Esophagus muscularis mucosa (tissue), 4 donors: ENCODE measurements around the gene SPAG16. TPM values are rescaled to one million over a fixed set of nuclear protein-coding genes. Genes with fewer than 3 reads are reported as not detected.
"Not testable (repeated sequence)": the region's sequence is repeated elsewhere in the genome, so short reads cannot be mapped to it uniquely, and the experiment has no call there.

Experiments
- DNase-seq: peaks from one replicate; pipeline ENCODE4 v3.0.0-alpha.2; 2017; ENCODE audit errors: extremely low spot score
- H3K27ac ChIP-seq, 4 donors: fragments of 200-600 bp; sonication (generic); replicated peaks in 1 of 4; 1 replicate in 3 of 4; 2 replicates in 1 of 4; pipeline ENCODE4 v1.5.1; 2016 to 2019; ENCODE audit warnings: mild to moderate bottlenecking in 1 of 4
- H3K27me3 ChIP-seq, 4 donors: fragments of 200-600 bp; sonication (generic); one replicate each; pipeline versions ENCODE4 v1.5.1 to v1.6.0; 2016 to 2019
- H3K36me3 ChIP-seq, 4 donors: fragments of 200-600 bp; sonication (generic); one replicate each; pipeline ENCODE4 v1.5.1; 2016 to 2019
- H3K4me1 ChIP-seq, 4 donors: fragments of 200-600 bp; sonication (generic); one replicate each; pipeline ENCODE4 v1.5.1; 2016 to 2019
- H3K4me3 ChIP-seq, 4 donors: fragments of 200-600 bp; sonication (generic); 1 replicate in 2 of 4; 2 replicates in 2 of 4; pipeline ENCODE4 v1.5.1; 2016 to 2019; ENCODE audit warnings: mild to moderate bottlenecking in 4 of 4, moderate library complexity in 1 of 4
- H3K9me3 ChIP-seq, 4 donors: fragments of 200-600 bp; sonication (generic); 1 replicate in 3 of 4; 2 replicates in 1 of 4; pipeline ENCODE4 v1.5.1; 2016 to 2019
- CTCF ChIP-seq, 3 experiments: fragments of 200-600 bp in 2 of 3; fragments of 450-650 bp in 1 of 3; sonication (generic) in 2 of 3; IDR thresholded peaks; one replicate each; pipeline ENCODE4 v1.5.1; 2017 to 2019; ENCODE audit warnings: antibody characterized with exemption in 3 of 3, mild to moderate bottlenecking in 2 of 3, moderate library complexity in 1 of 3
- EP300 ChIP-seq: sonication (generic); formaldehyde crosslinking; IDR thresholded peaks from one replicate; pipeline ENCODE4 v1.6.1; 2017; ENCODE audit warnings: antibody characterized with exemption
- POLR2A ChIP-seq: fragments of 450-650 bp; IDR thresholded peaks from one replicate; pipeline ENCODE4 v1.6.1; 2017; ENCODE audit warnings: antibody characterized with exemption, moderate library complexity, mild to moderate bottlenecking, low read depth
- POLR2AphosphoS5 ChIP-seq, 2 donors: sonication (generic); formaldehyde crosslinking; IDR thresholded peaks; one replicate each; pipeline ENCODE4 v1.6.1; 2017; ENCODE audit warnings: antibody characterized with exemption in 2 of 2
- WGBS: methylation state at CpG from one replicate; pipeline ENCODE4 v1.1.5; 2018; 5-methylcytosine and 5-hydroxymethylcytosine counted together
- intact Hi-C: fragments of 100-400 bp; cut with DNase I; formaldehyde crosslinking; loops from one replicate; pipeline ENCODE4 v1.15.1; 2023
- total RNA-seq, 4 donors: library from RNA; depleted of rRNA; stranded (reverse); fragments of >200 nt; gene quantifications; one replicate each; pipeline versions ENCODE4 v1.1.0 to v1.2.1, GENCODE V29; 2016

SPAG16 gene
- total RNA-seq, 4 donors from 2014 or later, result 26.8 to 36.1 (median 31.0) TPM

GRCh38 chr2:213317929-213318328, 33.7 kb downstream of the SPAG16 start:
- no peaks in the 10 kb centered on the region for H3K27me3 ChIP-seq
- no peak overlapping the region for H3K4me3 ChIP-seq
- 80% methylated on average over 3 of the region's 3 CpGs for WGBS
- no peaks in the 10 kb centered on the region for H3K9me3 ChIP-seq
- TF ChIP-seq EP300, result no peak
- no peak for TF ChIP-seq CTCF (IDR thresholded peaks at IDR 0.05)
- no peak for TF ChIP-seq POLR2AphosphoS5 (IDR thresholded peaks at IDR 0.05)
- no peak for TF ChIP-seq POLR2A
- DNase-seq, result no peak
- intact Hi-C loops, result no loop called here
- no peak overlapping the region for H3K27ac ChIP-seq
- H3K4me1 ChIP-seq, result no peaks in the 10 kb centered on the region
- H3K36me3 ChIP-seq, result peaks cover 5 to 48% (median 14%) of the 10 kb centered on the region in 4 donors

GRCh38 chr2:213320604-213321003, 36.3 kb downstream of the SPAG16 start:
- intact Hi-C loops, result no loop called here
- Histone ChIP-seq H3K27ac (no peak overlapping the region), H3K4me3 (no peak overlapping the region), H3K27me3 (no peaks in the 10 kb centered on the region), H3K36me3 (peaks cover 5 to 43% (median 16%) of the 10 kb centered on the region in 4 donors), H3K9me3 (no peaks in the 10 kb centered on the region), H3K4me1 (no peaks in the 10 kb centered on the region)
- WGBS, result 84% methylated on average over 2 of the region's 2 CpGs
- no peak for TF ChIP-seq POLR2AphosphoS5 (IDR thresholded peaks at IDR 0.05)
- no peak for TF ChIP-seq CTCF (IDR thresholded peaks at IDR 0.05)
- TF ChIP-seq POLR2A, result no peak
- no peak for TF ChIP-seq EP300
- no peak for DNase-seq

- no peak for TF ChIP-seq POLR2A
- TF ChIP-seq POLR2AphosphoS5 (IDR thresholded peaks at IDR 0.05), result no peak
- no peak for TF ChIP-seq CTCF (IDR thresholded peaks at IDR 0.05)
- TF ChIP-seq EP300, result no peak
- no peak overlapping the region for H3K27ac ChIP-seq
- 100% methylated on average over 3 of the region's 4 CpGs for WGBS
- no peaks in the 10 kb centered on the region for H3K27me3 ChIP-seq
- no peak overlapping the region for H3K4me3 ChIP-seq
- H3K9me3 ChIP-seq, result peaks cover 0 to 52% (median 30%) of the 10 kb centered on the region in 4 donors
- DNase-seq, result no peak
- no peaks in the 10 kb centered on the region for H3K4me1 ChIP-seq
- intact Hi-C loops, result no loop called here
- no peaks in the 10 kb centered on the region for H3K36me3 ChIP-seq
Observed at GRCh38 chr2:213336253-213336770, 52.0 kb downstream of the SPAG16 start.

- 92% methylated on average over 2 of the region's 2 CpGs for WGBS
- no peaks in the 10 kb centered on the region for H3K4me1 ChIP-seq
- intact Hi-C loops, result no loop called here
- H3K27me3 ChIP-seq, result no peaks in the 10 kb centered on the region
- H3K27ac ChIP-seq, result no peak overlapping the region
- TF ChIP-seq CTCF (IDR thresholded peaks at IDR 0.05) (no peak), EP300 (no peak), POLR2AphosphoS5 (IDR thresholded peaks at IDR 0.05) (no peak), POLR2A (no peak)
- no peak overlapping the region for H3K4me3 ChIP-seq
- H3K36me3 ChIP-seq, result peaks cover 0 to 6% (median 0%) of the 10 kb centered on the region in 4 donors
- H3K9me3 ChIP-seq, result peaks cover 0 to 6% (median 0%) of the 10 kb centered on the region in 4 donors
- no peak for DNase-seq
Observed at GRCh38 chr2:213353419-213353818, 69.2 kb downstream of the SPAG16 start.

- intact Hi-C loops, result no loop called here
- 94% methylated on average over 1 of the region's 1 CpG for WGBS
- no peak for DNase-seq
- TF ChIP-seq POLR2A (no peak), CTCF (IDR thresholded peaks at IDR 0.05) (no peak), POLR2AphosphoS5 (IDR thresholded peaks at IDR 0.05) (no peak), EP300 (no peak)
- Histone ChIP-seq H3K9me3 (no peaks in the 10 kb centered on the region), H3K27ac (no peak overlapping the region), H3K36me3 (no peaks in the 10 kb centered on the region), H3K27me3 (no peaks in the 10 kb centered on the region), H3K4me1 (no peaks in the 10 kb centered on the region), H3K4me3 (no peak overlapping the region)
Observed at GRCh38 chr2:213376644-213377043, 92.4 kb downstream of the SPAG16 start.

GRCh38 chr2:213407027-213407426, 122.8 kb downstream of the SPAG16 start:
- not testable (repeated sequence) for DNase-seq, H3K27me3 ChIP-seq

GRCh38 chr2:213408426-213409070, 124.3 kb downstream of the SPAG16 start:
- not testable (repeated sequence) for DNase-seq, H3K4me3 ChIP-seq, H3K27ac ChIP-seq

More at GRCh38 chr2:213407027-213407426, 122.8 kb downstream of the SPAG16 start:
- H3K4me3 ChIP-seq, H3K4me1 ChIP-seq, intact Hi-C loops, H3K27ac ChIP-seq, H3K9me3 ChIP-seq, H3K36me3 ChIP-seq: not testable (repeated sequence)
- 91% methylated on average over 9 of the region's 9 CpGs for WGBS

More at GRCh38 chr2:213408426-213409070, 124.3 kb downstream of the SPAG16 start:
- H3K9me3 ChIP-seq, H3K36me3 ChIP-seq, intact Hi-C loops, H3K4me1 ChIP-seq, H3K27me3 ChIP-seq: not testable (repeated sequence)
- WGBS, result 89% methylated on average over 6 of the region's 6 CpGs
